ENCODE data around the gene RALGPS1.

GRCh38 chr9:127034691-127035090 is 120.1 kb downstream of the RALGPS1 start:
- TF ChIP-seq CTCF (IDR thresholded peaks at IDR 0.05) (no peak), EP300 (IDR thresholded peaks at IDR 0.05) (no peak)

Data from tibial nerve (tissue), 4 donors.